IMR-90 (cell line): ENCODE measurements around the gene PROKR2. TPM values are rescaled to one million over a fixed set of nuclear protein-coding genes. Genes with fewer than 3 reads are reported as not detected.

ENCODE experiments used
- ATAC-seq: fragments of 200-7000 bp; cut with Tn5 transposase; 2 replicates; pipeline ENCODE4 v1.9.1; 2020; ENCODE audit warnings: low read depth, mild to moderate bottlenecking, moderate library complexity
- BruUV-seq: library from RNA; stranded (reverse); fragments of 400-500 nt; replicated peaks from 2 replicates; lab custom pipeline; 2021; lab: Mats Ljungman, UMichigan
- CTCF ChIA-PET: fragments of 300-600 bp; formaldehyde crosslinking; extraction: SDS; loops from one replicate; lab custom pipeline; 2021; ENCODE audit warnings: antibody characterized with exemption; lab: Yijun Ruan, JAX
- POLR2A ChIA-PET: fragments of 300-600 bp; sonication (Branson Sonifier 250); formaldehyde crosslinking; loops from one replicate; lab custom pipeline; 2022; ENCODE audit warnings: antibody characterized with exemption; ENCODE audit not compliant: unreplicated experiment; lab: Charles Lee
- DNase-seq: peaks from one replicate; pipeline ENCODE4 v3.0.0; 2013
- H2AFZ ChIP-seq: replicated peaks from 2 replicates; pipeline ENCODE3; 2013; ENCODE audit warnings: low read length, mild to moderate bottlenecking; ENCODE audit not compliant: poor library complexity
- H2AK5ac ChIP-seq: 2 replicates; pipeline ENCODE4 v1.6.1; 2013; ENCODE audit warnings: low read depth, low read length, inconsistent platforms
- H2AK9ac ChIP-seq: replicated peaks from 2 replicates; pipeline ENCODE3; 2013; ENCODE audit warnings: mild to moderate bottlenecking, low read depth, low read length, moderate library complexity; ENCODE audit not compliant: poor library complexity
- H2BK120ac ChIP-seq: 2 replicates; pipeline ENCODE4 v1.6.1; 2013; ENCODE audit warnings: low read depth, low read length, inconsistent platforms
- H2BK15ac ChIP-seq: 3 replicates; pipeline ENCODE4 v1.6.1; 2013; ENCODE audit warnings: low read depth, low read length, inconsistent platforms
- H2BK20ac ChIP-seq: 2 replicates; pipeline ENCODE4 v1.6.1; 2013; ENCODE audit warnings: low read depth, mild to moderate bottlenecking, inconsistent platforms, low read length, moderate library complexity
- H2BK5ac ChIP-seq: 2 replicates; pipeline ENCODE4 v1.6.1; 2013; ENCODE audit warnings: mild to moderate bottlenecking, low read depth, low read length, inconsistent platforms; ENCODE audit not compliant: poor library complexity, severe bottlenecking
- H3K14ac ChIP-seq: replicated peaks from 2 replicates; pipeline ENCODE4 v1.6.1; 2013; ENCODE audit warnings: low read depth, low read length, inconsistent platforms
- H3K18ac ChIP-seq: 2 replicates; pipeline ENCODE4 v1.6.1; 2013; ENCODE audit warnings: low read depth, low read length, control low read depth
- H3K23ac ChIP-seq: 2 replicates; pipeline ENCODE4 v1.6.1; 2013; ENCODE audit warnings: low read depth, low read length, inconsistent platforms
- H3K27ac ChIP-seq: 2 replicates; pipeline ENCODE4 v1.5.1; 2013; ENCODE audit warnings: mild to moderate bottlenecking, control low read depth, low read length; ENCODE audit not compliant: insufficient read depth
- H3K27me3 ChIP-seq: 2 replicates; pipeline ENCODE4 v1.6.1; 2013; ENCODE audit warnings: low read length; ENCODE audit not compliant: control insufficient read depth, insufficient read depth
- H3K36me3 ChIP-seq: 2 replicates; pipeline ENCODE4 v1.6.1; 2013; ENCODE audit warnings: low read length, mixed read lengths; ENCODE audit not compliant: control insufficient read depth, insufficient read depth
- H3K4ac ChIP-seq: 2 replicates; pipeline ENCODE4 v1.6.1; 2013; ENCODE audit warnings: low read depth, low read length, inconsistent platforms
- H3K4me1 ChIP-seq: 2 replicates; pipeline ENCODE4 v1.6.1; 2013; ENCODE audit warnings: low read length, mixed read lengths; ENCODE audit not compliant: control insufficient read depth, insufficient read depth
- H3K4me2 ChIP-seq: 2 replicates; pipeline ENCODE4 v1.6.1; 2013; ENCODE audit warnings: low read depth, mild to moderate bottlenecking, control low read depth, low read length, moderate library complexity
- H3K4me3 ChIP-seq: 2 replicates; pipeline ENCODE4 v1.5.1; 2013; ENCODE audit warnings: low read depth, mild to moderate bottlenecking, control low read depth, low read length, moderate library complexity; ENCODE audit not compliant: insufficient read depth
- H3K56ac ChIP-seq: 2 replicates; pipeline ENCODE4 v1.6.1; 2013; ENCODE audit warnings: low read length, inconsistent platforms; ENCODE audit not compliant: insufficient read depth; ENCODE audit errors: extremely low read depth
- H3K79me1 ChIP-seq, 2 experiments: 2 replicates each; pipeline ENCODE4 v1.6.1; 2013; ENCODE audit warnings: low read length in 2 of 2, inconsistent platforms in 1 of 2, low read depth in 1 of 2
- H3K9ac ChIP-seq: 2 replicates; pipeline ENCODE4 v1.6.1; 2013; ENCODE audit warnings: low read depth, low read length, control low read depth
- H3K9me1 ChIP-seq: 2 replicates; pipeline ENCODE4 v1.6.1; 2013; ENCODE audit warnings: low read length, inconsistent platforms; ENCODE audit not compliant: insufficient read depth
- H3K9me3 ChIP-seq: 2 replicates; pipeline ENCODE4 v1.6.1; 2013; ENCODE audit warnings: low read length; ENCODE audit not compliant: control insufficient read depth, insufficient read depth
- H4K20me1 ChIP-seq: 2 replicates; pipeline ENCODE4 v1.6.1; 2013; ENCODE audit warnings: low read length, inconsistent platforms; ENCODE audit not compliant: insufficient read depth
- H4K5ac ChIP-seq: 2 replicates; pipeline ENCODE4 v1.6.1; 2013; ENCODE audit warnings: mild to moderate bottlenecking, low read depth, low read length, control low read depth
- H4K8ac ChIP-seq, 2 experiments: 2 replicates each; pipeline ENCODE4 v1.6.1; 2013; ENCODE audit warnings: low read depth in 2 of 2, low read length in 2 of 2, control low read depth in 1 of 2, inconsistent platforms in 1 of 2
- H4K91ac ChIP-seq: 2 replicates; pipeline ENCODE4 v1.6.1; 2013; ENCODE audit warnings: low read depth, low read length, inconsistent platforms; ENCODE audit not compliant: insufficient read depth
- CEBPB ChIP-seq: IDR thresholded peaks from 2 replicates; pipeline ENCODE4 v1.6.1; 2012; ENCODE audit warnings: low read depth, low read length, improper control_type of control experiment
- CHD1 ChIP-seq: IDR thresholded peaks from 2 replicates; pipeline ENCODE4 v1.6.1; 2012; ENCODE audit warnings: low read depth, low read length, improper control_type of control experiment
- ELK1 ChIP-seq: fragments of 150-350 bp; IDR thresholded peaks from 2 replicates; pipeline ENCODE4 v1.6.1; 2016; ENCODE audit warnings: low read depth, mild to moderate bottlenecking, low read length, moderate library complexity, borderline replicate concordance
- FOS ChIP-seq: fragments of 150-350 bp; IDR thresholded peaks from 2 replicates; pipeline ENCODE4 v1.6.1; 2016; ENCODE audit warnings: low read depth, low read length
- MAFK ChIP-seq: IDR thresholded peaks from 2 replicates; pipeline ENCODE4 v1.6.1; 2012; ENCODE audit warnings: low read depth, low read length, improper control_type of control experiment
- MXI1 ChIP-seq: IDR thresholded peaks from 2 replicates; pipeline ENCODE4 v1.6.1; 2012; ENCODE audit warnings: low read depth, mild to moderate bottlenecking, low read length, moderate library complexity, borderline replicate concordance
- NFE2L2 ChIP-seq: fragments of 150-350 bp; IDR thresholded peaks from 2 replicates; pipeline ENCODE4 v1.6.1; 2016; ENCODE audit warnings: low read depth, mild to moderate bottlenecking, low read length
- POLR2A ChIP-seq: IDR thresholded peaks from 2 replicates; pipeline ENCODE4 v1.6.1; 2012; ENCODE audit warnings: mild to moderate bottlenecking, low read depth, low read length
- RAD21 ChIP-seq: IDR thresholded peaks from 2 replicates; pipeline ENCODE4 v1.6.1; 2012; ENCODE audit warnings: low read length, improper control_type of control experiment
- RCOR1 ChIP-seq: IDR thresholded peaks from 2 replicates; pipeline ENCODE4 v1.6.1; 2012; ENCODE audit warnings: mild to moderate bottlenecking, low read length, improper control_type of control experiment; ENCODE audit not compliant: insufficient replicate concordance
- RFX5 ChIP-seq: IDR thresholded peaks from 2 replicates; pipeline ENCODE4 v1.8.0; 2012; ENCODE audit warnings: low read depth, mild to moderate bottlenecking, low read length, moderate library complexity
- SMC3 ChIP-seq: fragments of 150-350 bp; IDR thresholded peaks from 2 replicates; pipeline ENCODE4 v1.6.1; 2016; ENCODE audit warnings: low read depth, mild to moderate bottlenecking, antibody characterized with exemption, low read length, moderate library complexity
- USF2 ChIP-seq: fragments of 150-350 bp; IDR thresholded peaks from 2 replicates; pipeline ENCODE4 v1.6.1; 2017; ENCODE audit warnings: mild to moderate bottlenecking, antibody characterized with exemption, low read length, low read depth
- WGBS, 2 experiments: methylation state at CpG; one replicate each; pipeline versions ENCODE4 v1.1.5 to v1.1.7; 2013; ENCODE audit warnings: missing lambda C conversion rate in 2 of 2; ENCODE audit not compliant: insufficient read length in 1 of 2; ENCODE audit errors: extremely low coverage in 2 of 2; 5-methylcytosine and 5-hydroxymethylcytosine counted together
- dilution Hi-C: fragments of 300-500 bp; cut with HindIII; formaldehyde crosslinking; loops from one replicate; pipeline ENCODE4 v1.14.3; 2018; ENCODE audit warnings: low sequenced_read_pairs; ENCODE audit not compliant: unreplicated experiment
- in situ Hi-C: fragments of 300-500 bp; cut with MboI; formaldehyde crosslinking; loops from 3 replicates; pipeline ENCODE4 v1.14.3; 2019; ENCODE audit warnings: low sequenced_read_pairs, inconsistent platforms, mixed read lengths
- intact Hi-C: fragments of 100-400 bp; cut with micrococcal nuclease; formaldehyde crosslinking; loops from 2 replicates; pipeline ENCODE4 v1.10.0; 2022
- polyA plus RNA-seq, 3 experiments: library from polyadenylated mRNA; depleted of rRNA; stranded (reverse); fragments of >200 nt; gene quantifications; 2 replicates each; pipeline ENCODE4 v1.2.3, GENCODE V29; 2012; ENCODE audit warnings: low replicate concordance in 1 of 3
- total RNA-seq: library from RNA; depleted of rRNA; stranded (reverse); fragments of >200 nt; gene quantifications from 2 replicates; pipeline ENCODE4 v1.2.3, GENCODE V29; 2012

The PROKR2 gene
- total and polyA plus RNA-seq, 2 of the 4 experiments (the other 2 are of a cell fraction), result not detected

GRCh38 chr20:5364997-5365597, 48.3 kb upstream of the PROKR2 start:
- H3K4me2 ChIP-seq, result no peak overlapping the region
- no peak overlapping the region for H3K56ac ChIP-seq
- no TSS peak for BruUV-seq
- no peak overlapping the region for H2AK5ac ChIP-seq
- H3K27me3 ChIP-seq, result no peaks in the 10 kb centered on the region
- no peak overlapping the region for H3K9ac ChIP-seq
- H3K36me3 ChIP-seq, result no peaks in the 10 kb centered on the region
- no peak overlapping the region for H2AK9ac ChIP-seq
- TF ChIP-seq FOS, result no peak
- no peak for TF ChIP-seq USF2
- no peak for TF ChIP-seq RFX5
- no peak for TF ChIP-seq CEBPB
- TF ChIP-seq POLR2A, result no peak
- no peak for TF ChIP-seq RCOR1
- TF ChIP-seq SMC3, result no peak
- TF ChIP-seq ELK1, result no peak
- no peak for TF ChIP-seq MAFK
- no peak for TF ChIP-seq RAD21
- no peak for TF ChIP-seq CHD1
- no peak for TF ChIP-seq MXI1
- no peak for TF ChIP-seq NFE2L2
- no peak overlapping the region for H3K14ac ChIP-seq
- intact Hi-C loops (no loop called here), dilution Hi-C loops (no loop called here), in situ Hi-C loops (no loop called here)
- no peak overlapping the region for H4K91ac ChIP-seq
- no peak overlapping the region for H2BK5ac ChIP-seq
- H2BK120ac ChIP-seq, result no peak overlapping the region
- H2AFZ ChIP-seq, result no peak overlapping the region
- H3K4ac ChIP-seq, result no peak overlapping the region
- no peaks in the 10 kb centered on the region for H3K9me1 ChIP-seq
- no peak overlapping the region for H3K4me3 ChIP-seq
- no peak overlapping the region for H3K23ac ChIP-seq
- no peaks in the 10 kb centered on the region for H3K4me1 ChIP-seq
- no peak overlapping the region for H3K18ac ChIP-seq
- H4K20me1 ChIP-seq, result no peaks in the 10 kb centered on the region
- 0 out of 2 replicates have a peak, but pooled peaks cover 3% of the 10 kb centered on the region for H3K9me3 ChIP-seq
- no peak overlapping the region for H4K8ac ChIP-seq
- no peak for ATAC-seq
- H2BK20ac ChIP-seq, result no peak overlapping the region
- H4K5ac ChIP-seq, result no peak overlapping the region
- H3K79me1 ChIP-seq, result no peaks in the 10 kb centered on the region
- WGBS, 2 experiments, result no CpG with 5 or more reads among the region's 3 CpGs
- H2BK15ac ChIP-seq, result no peak overlapping the region
- no peak overlapping the region for H3K27ac ChIP-seq
- POLR2A ChIA-PET, result no interaction called here
- CTCF ChIA-PET, result no interaction called here
- DNase-seq, result no peak
